Measurements from ENCODE around the gene C7orf33.

GRCh38 chr7:148588168-148588567 lies 2.4 kb upstream of the C7orf33 start:
- TF ChIP-seq NR1H2 (CRISPR knock-in tag; IDR thresholded peaks at IDR 0.05) (no peak), FOXJ3 (CRISPR knock-in tag; IDR thresholded peaks at IDR 0.05; ENCODE audit: borderline replicate concordance) (no peak), CTCF (IDR thresholded peaks at IDR 0.05) (no peak), SP1 (CRISPR knock-in tag; conservative IDR thresholded peaks at IDR 0.05) (no peak), ZNF263 (CRISPR knock-in tag; IDR thresholded peaks at IDR 0.05; ENCODE audit: low read depth) (no peak), JUN (CRISPR knock-in tag; IDR thresholded peaks at IDR 0.05) (no peak), ZNF317 (CRISPR knock-in tag; IDR thresholded peaks at IDR 0.05; ENCODE audit: borderline replicate concordance, low read depth) (no peak), TEAD4 (CRISPR knock-in tag; IDR thresholded peaks at IDR 0.05) (no peak), MAX (CRISPR knock-in tag; IDR thresholded peaks at IDR 0.05) (no peak), SMAD3 (CRISPR knock-in tag; IDR thresholded peaks at IDR 0.05; ENCODE audit: borderline replicate concordance) (no peak), ZNF396 (CRISPR knock-in tag; IDR thresholded peaks at IDR 0.05; ENCODE audit: borderline replicate concordance) (no peak)
